Effector CD4-positive, alpha-beta T cell (primary cell): ENCODE data around the gene HDAC4.

Experiments used
- DNase-seq: peaks from one replicate; pipeline ENCODE4 v3.0.0-alpha.2; 2020

HDAC4 gene

GRCh38 chr2:239014458-239015217 lies 386.2 kb downstream of the HDAC4 start:
- DNase-seq: no peak

- no peak for DNase-seq
Observed at GRCh38 chr2:239013678-239013976, 387.2 kb downstream of the HDAC4 start.

GRCh38 chr2:239012936-239013677 lies 387.7 kb downstream of the HDAC4 start:
- DNase-seq: no peak

- DNase-seq: no peak
Observed at GRCh38 chr2:239012228-239012627, 388.6 kb downstream of the HDAC4 start.

- no peak for DNase-seq
Observed at GRCh38 chr2:239009589-239009961, 391.2 kb downstream of the HDAC4 start.

GRCh38 chr2:239008677-239009588 lies 391.9 kb downstream of the HDAC4 start:
- no peak for DNase-seq

- no peak for DNase-seq
Observed at GRCh38 chr2:239008004-239008403, 392.8 kb downstream of the HDAC4 start.

GRCh38 chr2:239006622-239007285 lies 394.1 kb downstream of the HDAC4 start:
- DNase-seq: no peak

GRCh38 chr2:239005586-239005985 lies 395.2 kb downstream of the HDAC4 start:
- DNase-seq: no peak

- DNase-seq: no peak
Observed at GRCh38 chr2:239004274-239005015, 396.4 kb downstream of the HDAC4 start.

- DNase-seq: no peak
Observed at GRCh38 chr2:239003624-239004273, 397.1 kb downstream of the HDAC4 start.

- no peak for DNase-seq
Observed at GRCh38 chr2:239002954-239003623, 397.7 kb downstream of the HDAC4 start.

- no peak for DNase-seq
Observed at GRCh38 chr2:239002591-239002953, 398.2 kb downstream of the HDAC4 start.

- no peak for DNase-seq
Observed at GRCh38 chr2:239001794-239002193, 399.0 kb downstream of the HDAC4 start.

GRCh38 chr2:239000500-239001073 lies 400.2 kb downstream of the HDAC4 start:
- no peak for DNase-seq

- no peak for DNase-seq
Observed at GRCh38 chr2:239000089-239000488, 400.7 kb downstream of the HDAC4 start.

GRCh38 chr2:238999291-238999741 lies 401.5 kb downstream of the HDAC4 start:
- DNase-seq: no peak

- no peak for DNase-seq
Observed at GRCh38 chr2:238998801-238999200, 402.0 kb downstream of the HDAC4 start.
